ELR (cell line): ENCODE data around the gene PDZK1IP1.

Experiments used
- DNase-seq: peaks from one replicate; pipeline ENCODE4 v3.0.0-alpha.2; 2015; ENCODE audit warnings: low read depth

Gene PDZK1IP1, protein sequence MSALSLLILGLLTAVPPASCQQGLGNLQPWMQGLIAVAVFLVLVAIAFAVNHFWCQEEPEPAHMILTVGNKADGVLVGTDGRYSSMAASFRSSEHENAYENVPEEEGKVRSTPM

DNA sequence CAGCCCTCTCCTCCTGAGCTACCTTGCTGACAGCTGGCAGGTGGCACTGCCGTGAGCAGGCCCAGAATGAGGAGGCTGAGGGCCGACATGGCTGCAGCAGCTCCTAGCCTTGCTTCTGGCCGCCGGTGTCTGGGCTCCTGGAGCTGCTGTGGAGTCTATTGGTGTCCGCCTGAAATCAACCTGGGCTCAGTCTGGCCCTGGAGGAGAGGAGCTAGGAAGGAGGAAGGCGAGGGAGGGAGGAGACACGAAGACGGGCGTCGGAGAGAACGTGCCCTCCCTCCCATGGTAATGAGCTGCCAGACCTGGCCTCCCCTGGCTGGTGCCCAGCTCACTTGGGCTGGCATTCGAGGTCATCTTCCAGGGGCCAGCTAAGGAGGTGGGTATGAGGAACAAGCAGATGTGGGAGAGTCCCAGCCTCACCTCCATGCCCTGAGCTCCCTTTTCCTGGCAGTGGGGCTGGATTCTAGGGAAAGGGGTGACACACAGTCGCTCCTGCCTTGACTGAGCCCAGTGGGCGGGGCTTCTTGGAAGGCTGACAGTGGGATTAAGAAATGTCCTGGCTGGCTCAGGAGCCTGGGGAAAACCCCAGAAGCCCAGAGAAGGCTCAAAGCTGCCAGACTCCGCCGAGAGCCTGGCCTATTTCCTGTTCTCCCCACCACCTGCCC, at the start of gene PDZK1IP1:
PDZK1IP1 (minus strand) TSS at position 193 of the 665 bp plus-strand sequence; CDS start at position 89, 104 bp downstream.
- DNase-seq: peak; percentile 66

DNA sequence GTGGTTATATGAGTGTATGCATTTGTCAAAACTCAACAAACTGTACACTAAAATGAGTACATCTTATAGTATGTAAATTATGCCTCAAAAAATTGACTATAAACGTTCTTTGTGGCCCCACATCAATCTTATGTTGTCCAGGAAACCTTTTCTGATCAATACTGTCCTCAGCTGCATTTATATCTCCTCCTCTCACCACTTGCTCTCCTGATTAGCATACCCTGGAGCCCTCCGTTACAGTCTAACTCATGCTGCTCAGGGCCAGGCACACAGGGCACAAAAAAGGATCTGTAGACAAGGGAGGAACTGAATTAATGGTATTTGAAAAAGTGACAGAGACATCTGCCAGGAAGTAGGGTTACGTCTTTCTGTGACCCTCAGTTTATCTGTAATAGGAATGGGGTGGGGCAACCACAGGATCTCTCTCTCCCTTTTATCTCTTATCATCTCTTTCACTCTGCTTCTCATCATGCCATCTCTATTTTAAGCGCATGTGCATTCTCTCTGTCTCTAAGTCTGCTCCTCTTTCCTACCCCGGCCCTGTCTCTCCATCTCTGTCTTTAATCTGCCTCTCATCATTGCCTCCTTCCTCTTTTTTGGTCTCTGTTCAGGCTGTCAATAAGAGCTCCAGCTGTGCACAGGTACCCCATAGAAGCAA, 49.2 kb upstream of the PDZK1IP1 start:
- no peak for DNase-seq

- no peak for DNase-seq
Measured at GRCh38 chr1:47235806-47236205, 46.0 kb upstream of the PDZK1IP1 start.

- no peak for DNase-seq
Measured at GRCh38 chr1:47235241-47235681, 45.4 kb upstream of the PDZK1IP1 start.

- DNase-seq: no peak
Measured at GRCh38 chr1:47233186-47233585, 43.4 kb upstream of the PDZK1IP1 start.

DNA sequence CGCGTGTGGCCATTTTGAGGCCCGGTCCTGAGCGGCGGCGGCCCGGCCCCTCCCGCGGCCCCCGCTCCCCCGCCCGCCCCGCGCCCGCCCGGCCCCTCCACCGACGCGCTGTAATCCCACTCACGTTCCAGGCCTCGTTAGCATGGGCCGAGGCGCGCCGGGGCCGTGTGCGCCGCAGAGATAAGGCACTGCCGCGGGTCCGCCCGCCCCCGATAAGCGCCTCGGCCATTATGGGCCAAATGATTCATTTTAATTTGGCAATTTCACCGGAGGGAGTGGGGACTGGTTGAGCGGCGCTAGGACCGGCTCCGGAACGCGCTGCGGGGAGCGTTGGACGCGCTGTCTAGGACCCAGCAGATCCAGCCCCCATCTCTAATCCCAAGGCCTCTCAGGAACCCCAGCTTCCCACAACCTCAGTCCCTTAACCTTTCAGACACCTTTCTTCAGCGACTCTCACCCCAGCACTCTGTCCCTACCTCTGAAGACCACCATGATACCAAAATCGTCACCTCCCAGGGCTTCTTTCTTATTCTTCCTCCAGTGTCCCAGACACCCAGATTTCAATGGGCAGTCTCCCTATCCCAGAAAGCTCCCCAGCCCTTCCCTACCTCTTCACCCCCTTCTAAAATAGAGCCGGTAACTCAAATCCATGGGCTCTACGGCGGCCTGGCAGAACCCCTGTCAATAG, 42.5 kb upstream of the PDZK1IP1 start, which contains the start of gene TAL1:
TAL1 (minus strand) TSS at position 39 of the 688 bp plus-strand sequence. CDS start 6,337 bp downstream, outside the sequence.
- no peak for DNase-seq

GRCh38 chr1:47231301-47232186, 41.7 kb upstream of the PDZK1IP1 start:
- DNase-seq: peak; percentile 22

DNA sequence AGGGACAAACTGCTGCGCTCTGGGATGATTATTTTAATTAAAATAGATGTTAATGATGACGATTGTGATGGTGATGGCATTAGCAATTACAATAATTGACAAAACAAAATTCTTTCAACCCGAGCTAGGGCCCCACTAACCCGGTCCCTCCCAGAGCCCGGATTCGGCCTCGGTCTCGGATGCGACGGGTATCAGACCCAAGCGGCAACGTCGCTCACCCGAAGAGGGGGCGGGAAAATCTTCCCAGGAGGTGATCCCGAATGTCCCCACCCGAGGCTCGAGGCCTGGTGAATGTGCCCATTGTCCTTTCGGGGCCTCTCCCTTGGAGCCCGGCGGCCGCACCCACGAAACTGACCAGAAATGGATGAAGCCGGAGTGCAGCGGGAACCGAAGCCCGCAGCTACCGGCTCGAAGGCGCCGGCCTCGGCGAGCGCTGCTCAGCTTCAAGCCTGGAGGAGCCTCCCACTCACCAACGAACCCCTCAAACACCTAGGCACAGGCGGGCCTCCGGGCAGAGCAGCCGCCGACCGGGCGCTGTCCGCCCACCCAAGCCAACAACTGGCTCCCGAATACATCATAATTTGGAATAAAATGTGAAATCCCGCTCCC, 41.0 kb upstream of the PDZK1IP1 start:
- no peak for DNase-seq

DNA sequence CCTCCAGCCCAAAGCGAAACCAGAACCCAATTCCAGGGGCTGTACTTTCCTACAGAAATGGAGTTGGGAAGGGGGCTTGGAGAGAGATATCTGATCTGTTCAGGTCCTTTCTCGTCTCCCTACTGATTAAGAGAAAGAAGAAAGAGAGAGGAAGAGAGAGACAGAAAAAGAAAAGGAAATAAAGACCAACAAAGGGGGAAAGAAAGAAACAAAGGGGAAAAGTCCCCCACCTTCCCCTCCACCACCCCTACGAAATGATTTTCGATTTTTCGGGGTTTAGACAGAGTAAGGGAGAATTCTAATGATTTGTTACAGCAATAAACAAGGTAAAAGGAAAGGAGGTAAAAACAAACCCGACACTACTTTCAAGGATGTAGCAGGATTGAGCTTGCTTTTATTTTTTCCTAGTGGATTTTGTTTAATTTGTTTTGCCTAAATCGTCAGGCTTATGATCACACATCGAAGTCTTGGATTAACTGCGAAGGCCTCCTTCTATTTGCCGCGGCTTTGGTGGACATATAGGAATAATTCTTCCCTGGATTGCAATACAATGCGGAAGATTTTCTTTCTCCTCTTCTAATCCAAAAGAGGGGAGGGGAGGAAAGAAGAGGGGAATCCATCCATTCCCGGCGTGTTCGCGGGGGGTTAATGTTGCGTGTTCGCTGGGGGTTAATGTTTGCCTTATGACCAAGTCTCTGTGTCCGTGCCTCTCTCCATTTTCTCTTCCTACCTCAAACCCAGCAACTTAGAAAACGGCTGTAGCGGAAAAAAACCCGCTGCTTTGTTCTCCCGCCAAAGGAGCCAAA, 40.3 kb upstream of the PDZK1IP1 start:
- DNase-seq: no peak

DNA sequence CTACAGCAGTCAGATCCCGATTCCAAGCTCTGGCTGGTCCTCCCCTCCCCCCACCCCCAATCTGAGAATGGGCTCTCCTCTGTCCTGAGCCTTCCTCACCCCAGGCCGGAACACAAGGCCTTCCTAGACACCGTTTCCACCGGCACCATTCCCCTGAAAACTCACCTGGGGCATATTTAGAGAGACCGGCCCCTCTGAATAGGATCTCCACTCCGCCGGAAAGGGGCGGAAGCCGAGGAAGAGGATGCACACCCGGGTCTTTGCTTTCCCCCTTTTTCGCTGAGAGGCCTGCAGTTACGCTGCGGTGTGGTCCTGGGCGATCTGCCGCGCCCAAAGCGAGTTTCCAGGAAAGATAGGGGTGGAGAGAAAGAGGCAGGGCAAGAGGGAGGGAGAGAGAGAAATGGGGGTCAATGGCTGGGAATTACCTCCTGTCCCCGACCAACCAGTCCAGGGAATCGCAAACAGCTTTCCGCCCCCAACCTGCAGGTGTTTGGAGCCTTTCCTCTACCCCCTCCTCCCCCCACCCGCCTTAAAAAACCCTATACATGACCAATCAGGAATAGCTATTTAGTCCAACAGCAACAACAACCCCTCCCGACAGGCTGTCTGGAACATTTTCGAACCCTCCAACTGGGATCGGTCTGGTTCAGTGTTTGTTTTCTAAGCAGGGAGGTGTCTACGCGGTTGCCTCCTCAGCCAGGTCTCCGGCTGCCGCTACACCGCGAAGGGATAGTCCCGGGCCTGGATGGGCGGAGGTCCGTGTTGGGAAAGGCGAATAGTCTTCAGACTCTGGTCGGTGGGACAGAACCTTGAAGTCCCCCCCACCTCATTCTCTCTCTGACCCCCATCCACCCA, 39.4 kb upstream of the PDZK1IP1 start:
- DNase-seq: no peak

- DNase-seq: no peak
Measured at GRCh38 chr1:47228644-47229030, 38.8 kb upstream of the PDZK1IP1 start.

DNA sequence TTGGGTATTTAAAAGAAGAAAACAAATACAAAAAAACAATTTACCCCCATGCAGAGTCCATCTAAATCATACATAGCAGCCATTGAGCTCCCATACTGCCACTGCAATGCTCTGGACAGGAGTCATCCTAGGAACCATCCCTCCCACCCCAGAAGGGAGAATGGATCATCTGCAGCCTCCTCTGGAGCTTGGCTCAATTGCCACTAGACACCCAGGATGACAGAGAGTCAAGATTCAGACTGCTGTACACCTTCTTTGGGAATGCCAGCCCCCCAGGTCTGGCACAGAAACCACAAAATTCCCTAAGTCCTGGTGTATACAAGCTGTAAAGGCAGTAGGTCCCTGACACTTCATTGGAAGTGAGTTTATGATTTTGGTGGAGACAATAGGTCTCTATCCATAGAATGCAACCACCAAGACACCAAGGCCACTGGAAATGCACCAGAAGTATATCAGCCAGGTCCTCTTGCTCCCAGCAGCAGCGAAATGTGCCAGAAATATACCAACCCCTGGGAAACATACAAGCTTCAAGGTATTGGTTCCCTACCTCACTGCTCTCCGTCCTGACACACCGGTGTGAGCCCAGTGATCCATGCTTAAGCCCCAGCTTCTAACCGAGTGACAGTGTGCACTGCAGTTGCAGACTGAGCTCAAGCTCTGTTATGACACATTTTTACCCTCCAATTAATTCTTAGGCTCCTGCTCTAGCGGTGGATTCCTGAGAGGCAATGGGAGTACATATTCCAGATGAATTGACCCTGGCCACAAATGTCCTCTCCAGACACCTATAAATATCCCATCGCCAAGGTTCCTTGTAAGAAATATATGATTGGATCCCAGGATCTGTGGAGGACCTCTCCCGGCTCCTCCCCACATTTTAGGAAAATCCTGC, 37.8 kb upstream of the PDZK1IP1 start:
- no peak for DNase-seq

- DNase-seq: no peak
Measured at GRCh38 chr1:47226839-47227215, 37.0 kb upstream of the PDZK1IP1 start.

- no peak for DNase-seq
Measured at GRCh38 chr1:47226121-47226838, 36.4 kb upstream of the PDZK1IP1 start.

GRCh38 chr1:47225430-47226100, 35.7 kb upstream of the PDZK1IP1 start:
- no peak for DNase-seq

DNA sequence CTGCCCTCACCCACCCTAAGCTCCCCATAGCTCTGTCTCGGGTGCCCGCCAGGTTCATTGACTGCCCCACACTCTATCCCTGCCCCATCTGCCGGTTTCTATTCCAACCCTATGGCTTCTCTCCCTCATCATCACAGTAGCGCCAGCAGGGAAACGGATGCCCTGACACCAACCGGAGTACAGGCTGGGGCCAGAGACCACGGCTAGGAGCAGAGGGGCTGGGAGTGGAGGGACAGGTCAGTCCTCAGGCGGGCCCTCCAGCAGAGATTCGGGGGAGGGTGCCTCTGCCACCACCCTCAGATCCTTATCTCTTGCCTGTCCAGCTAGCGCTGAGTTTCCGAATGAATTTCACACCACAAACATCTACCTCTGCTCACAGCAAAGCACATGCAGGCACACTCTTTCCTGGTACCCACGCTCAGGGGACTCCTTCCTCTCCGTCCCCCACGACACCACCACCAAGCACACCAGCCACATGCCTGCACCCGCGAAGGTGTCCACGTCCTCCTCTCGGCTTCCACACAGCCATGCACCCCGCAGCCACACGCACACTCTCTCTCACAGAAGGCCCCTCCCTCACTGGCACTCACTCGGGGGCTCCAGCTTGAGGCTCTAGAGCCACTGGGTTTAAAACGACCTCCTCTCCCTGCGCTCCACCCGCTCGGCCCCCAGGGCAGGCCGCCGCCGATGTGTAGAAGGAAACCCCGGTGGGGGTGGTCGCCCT, 35.0 kb upstream of the PDZK1IP1 start:
- DNase-seq: no peak
